ENCODE measurements around the gene OSBPL10. TPM values are rescaled to one million over a fixed set of nuclear protein-coding genes. Genes with fewer than 3 reads are reported as not detected.

The OSBPL10 gene
- total RNA-seq, 1 donor from 2014 or later = 20.5 TPM

DNA sequence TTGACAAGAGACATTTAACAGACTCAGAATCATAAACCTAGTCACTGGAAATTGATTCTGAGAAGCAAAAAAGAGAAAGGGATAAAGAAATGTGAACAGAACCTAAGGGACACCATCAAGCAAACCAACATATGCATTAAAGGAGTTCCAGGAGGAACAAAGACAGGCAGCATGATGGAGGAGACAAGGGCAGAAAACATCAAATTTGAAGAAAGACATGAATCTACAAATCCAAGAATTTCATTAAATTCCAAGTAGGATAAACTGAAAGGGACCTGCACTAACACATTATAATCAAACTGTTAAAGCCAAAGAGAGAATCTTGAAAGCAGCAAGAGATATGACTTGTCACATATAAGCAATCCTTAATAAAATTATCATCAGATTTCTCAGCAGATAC, 326.1 kb downstream of the OSBPL10 start:
- no peak overlapping the region for H3K4me3 ChIP-seq (ENCODE audit: low read depth, low read length)
- no peaks in the 10 kb centered on the region for H3K36me3 ChIP-seq (ENCODE audit: control insufficient read depth, insufficient read depth, low read length)
- H3K27me3 ChIP-seq (ENCODE audit: control insufficient read depth, insufficient read depth, low read length) = no peaks in the 10 kb centered on the region
- TF ChIP-seq, protein P1, sequence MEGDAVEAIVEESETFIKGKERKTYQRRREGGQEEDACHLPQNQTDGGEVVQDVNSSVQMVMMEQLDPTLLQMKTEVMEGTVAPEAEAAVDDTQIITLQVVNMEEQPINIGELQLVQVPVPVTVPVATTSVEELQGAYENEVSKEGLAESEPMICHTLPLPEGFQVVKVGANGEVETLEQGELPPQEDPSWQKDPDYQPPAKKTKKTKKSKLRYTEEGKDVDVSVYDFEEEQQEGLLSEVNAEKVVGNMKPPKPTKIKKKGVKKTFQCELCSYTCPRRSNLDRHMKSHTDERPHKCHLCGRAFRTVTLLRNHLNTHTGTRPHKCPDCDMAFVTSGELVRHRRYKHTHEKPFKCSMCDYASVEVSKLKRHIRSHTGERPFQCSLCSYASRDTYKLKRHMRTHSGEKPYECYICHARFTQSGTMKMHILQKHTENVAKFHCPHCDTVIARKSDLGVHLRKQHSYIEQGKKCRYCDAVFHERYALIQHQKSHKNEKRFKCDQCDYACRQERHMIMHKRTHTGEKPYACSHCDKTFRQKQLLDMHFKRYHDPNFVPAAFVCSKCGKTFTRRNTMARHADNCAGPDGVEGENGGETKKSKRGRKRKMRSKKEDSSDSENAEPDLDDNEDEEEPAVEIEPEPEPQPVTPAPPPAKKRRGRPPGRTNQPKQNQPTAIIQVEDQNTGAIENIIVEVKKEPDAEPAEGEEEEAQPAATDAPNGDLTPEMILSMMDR (IDR thresholded peaks at IDR 0.05; ENCODE audit: insufficient read depth, low read length, severe bottlenecking) = no peak
- DNase-seq (ENCODE audit: low read depth) (no peak), FAIRE-seq (no peak)

DNA sequence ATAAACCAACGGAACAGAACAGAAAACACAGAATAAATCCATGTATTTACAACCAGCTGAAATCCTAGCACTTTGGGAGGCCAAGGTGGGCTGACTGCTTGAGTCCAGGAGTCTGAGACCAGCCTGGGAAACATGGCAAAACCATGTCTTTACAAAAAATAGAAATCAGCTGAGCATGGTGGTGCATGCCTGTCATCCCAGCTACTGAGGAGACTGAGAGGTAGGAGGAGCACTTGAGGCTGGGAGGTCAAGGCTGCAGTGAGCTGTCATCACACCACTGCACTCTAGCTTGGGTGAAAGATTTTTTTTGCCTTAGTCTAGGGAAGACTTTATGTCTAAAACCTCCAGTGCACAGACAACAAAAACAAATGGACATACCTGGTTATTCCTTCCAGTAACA, 327.6 kb downstream of the OSBPL10 start:
- DNase-seq (ENCODE audit: low read depth) (no peak), FAIRE-seq (no peak)
- Histone ChIP-seq H3K27me3 (ENCODE audit: control insufficient read depth, insufficient read depth, low read length) (no peaks in the 10 kb centered on the region), H3K4me3 (ENCODE audit: low read depth, low read length) (no peak overlapping the region), H3K36me3 (ENCODE audit: control insufficient read depth, insufficient read depth, low read length) (peaks cover under 1% of the 10 kb centered on the region)
- TF ChIP-seq, protein P1 (IDR thresholded peaks at IDR 0.05; ENCODE audit: insufficient read depth, low read length, severe bottlenecking) = no peak

DNA sequence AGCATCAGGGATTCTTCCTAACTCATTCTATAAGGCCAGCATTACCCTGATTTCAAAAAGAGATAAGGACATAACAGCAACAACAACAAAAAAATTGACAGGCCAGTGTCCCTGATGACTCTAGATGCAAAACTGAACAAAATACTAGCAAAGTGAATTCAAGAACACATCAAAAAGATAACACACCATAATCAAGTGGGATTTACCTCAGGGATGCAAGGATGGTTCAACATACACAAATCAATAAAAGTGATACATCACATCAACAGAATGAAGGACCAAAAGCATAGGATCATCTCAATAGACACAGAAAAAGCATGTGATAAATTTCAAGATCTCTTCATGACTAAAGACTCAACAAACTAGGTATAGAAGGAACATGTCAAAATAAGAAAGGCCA, 328.8 kb downstream of the OSBPL10 start:
- FAIRE-seq (no peak), DNase-seq (ENCODE audit: low read depth) (no peak)
- TF ChIP-seq, protein P1 (IDR thresholded peaks at IDR 0.05; ENCODE audit: insufficient read depth, low read length, severe bottlenecking) = no peak
- no peaks in the 10 kb centered on the region for H3K27me3 ChIP-seq (ENCODE audit: control insufficient read depth, insufficient read depth, low read length)
- H3K36me3 ChIP-seq (ENCODE audit: control insufficient read depth, insufficient read depth, low read length) = peaks cover 7% of the 10 kb centered on the region
- H3K4me3 ChIP-seq (ENCODE audit: low read depth, low read length) = no peak overlapping the region

DNA sequence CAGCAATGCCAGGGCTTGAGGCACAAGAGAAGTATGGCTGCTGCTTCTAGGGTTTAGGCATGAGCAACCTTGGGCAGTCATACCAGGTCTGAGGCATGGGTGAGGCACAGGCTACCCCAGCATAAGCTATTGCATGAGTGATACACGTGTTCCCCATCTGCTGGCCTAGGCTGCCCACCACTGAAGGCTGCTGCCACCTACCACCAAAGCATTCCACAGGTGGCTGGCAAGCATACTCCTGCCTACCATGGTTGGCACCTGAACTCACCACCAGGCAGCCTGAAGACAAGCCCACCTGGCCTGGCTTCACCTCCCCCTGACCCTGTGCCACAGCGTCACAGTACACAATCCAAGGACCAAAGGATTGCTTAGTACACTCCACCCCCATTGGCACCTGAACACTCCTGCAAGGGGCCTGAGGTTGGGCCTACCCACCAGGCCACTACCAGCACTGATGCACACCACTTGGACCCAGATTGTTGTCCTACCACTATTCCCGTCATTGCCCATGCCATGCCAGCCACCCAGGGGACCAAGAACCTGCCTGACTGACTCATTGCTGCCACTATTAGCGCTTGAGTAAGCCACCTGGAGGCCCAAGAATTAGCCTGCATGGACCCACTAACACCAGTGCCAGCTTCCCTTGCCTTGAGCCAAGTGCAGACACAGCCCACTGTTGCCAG, 332.6 kb downstream of the OSBPL10 start:
- TF ChIP-seq, protein P1 (IDR thresholded peaks at IDR 0.05; ENCODE audit: insufficient read depth, low read length, severe bottlenecking) = no peak
- Histone ChIP-seq H3K27me3 (ENCODE audit: control insufficient read depth, insufficient read depth, low read length) (no peaks in the 10 kb centered on the region), H3K4me3 (ENCODE audit: low read depth, low read length) (no peak overlapping the region), H3K36me3 (ENCODE audit: control insufficient read depth, insufficient read depth, low read length) (peaks cover 10% of the 10 kb centered on the region)
- DNase-seq (ENCODE audit: low read depth) (no peak), FAIRE-seq (no peak)

DNA sequence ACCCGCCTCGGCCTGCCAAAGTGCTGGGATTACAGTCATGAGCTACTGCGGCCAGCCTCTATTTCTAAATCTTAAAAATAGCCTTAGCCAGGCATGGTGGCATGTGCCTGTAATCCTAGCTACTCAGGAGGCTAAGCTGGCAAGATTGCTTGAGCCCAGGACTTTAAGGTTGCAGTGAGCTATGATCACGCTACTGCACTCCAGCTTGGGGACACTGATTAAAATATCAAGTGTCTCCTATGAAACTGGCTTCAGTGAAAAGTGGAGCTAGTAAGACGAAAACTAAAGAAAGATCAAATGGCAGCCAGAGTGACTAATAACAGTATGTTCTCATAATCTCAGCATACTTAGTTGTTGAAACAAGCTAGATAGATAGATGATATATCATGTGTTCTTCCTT, 335.8 kb downstream of the OSBPL10 start:
- Histone ChIP-seq H3K36me3 (ENCODE audit: control insufficient read depth, insufficient read depth, low read length) (peaks cover 10% of the 10 kb centered on the region), H3K27me3 (ENCODE audit: control insufficient read depth, insufficient read depth, low read length) (no peaks in the 10 kb centered on the region), H3K4me3 (ENCODE audit: low read depth, low read length) (no peak overlapping the region)
- FAIRE-seq (no peak), DNase-seq (ENCODE audit: low read depth) (no peak)
- TF ChIP-seq, protein P1 (IDR thresholded peaks at IDR 0.05; ENCODE audit: insufficient read depth, low read length, severe bottlenecking) = no peak

DNA sequence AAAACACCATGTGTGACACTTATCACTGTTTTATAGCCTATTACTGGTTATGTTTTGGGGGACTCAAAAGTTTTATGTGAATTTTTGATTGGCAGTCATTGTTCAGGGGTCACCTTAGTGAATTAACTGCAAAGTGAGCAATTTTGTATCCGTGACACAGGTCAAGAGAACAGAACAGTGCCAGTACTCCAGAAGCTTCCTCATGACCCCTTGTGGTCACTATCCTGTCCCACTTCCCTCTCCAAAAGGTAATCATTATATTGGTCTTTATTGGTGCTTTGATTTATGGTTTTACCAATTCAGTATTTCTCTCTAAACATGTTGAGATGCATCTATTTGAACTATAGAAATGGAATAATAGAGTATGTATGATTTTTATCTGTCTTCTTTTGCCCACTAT, 341.2 kb downstream of the OSBPL10 start:
- Histone ChIP-seq H3K4me3 (ENCODE audit: low read depth, low read length) (no peak overlapping the region), H3K36me3 (ENCODE audit: control insufficient read depth, insufficient read depth, low read length) (no peaks in the 10 kb centered on the region), H3K27me3 (ENCODE audit: control insufficient read depth, insufficient read depth, low read length) (no peaks in the 10 kb centered on the region)
- DNase-seq (ENCODE audit: low read depth) (no peak), FAIRE-seq (no peak)
- TF ChIP-seq, protein P1 (IDR thresholded peaks at IDR 0.05; ENCODE audit: insufficient read depth, low read length, severe bottlenecking) = no peak
